Thyroid gland (tissue), 4 donors: ENCODE results near the gene ALDH1A1.

Source experiments
- CTCF ChIP-seq, 6 experiments: fragments of 200-600 bp in 3 of 6; fragments of 450-650 bp in 3 of 6; sonication (generic) in 3 of 6; IDR thresholded peaks; one replicate each; pipeline ENCODE4 v1.5.1; 2016 to 2019; ENCODE audit warnings: antibody characterized with exemption in 6 of 6, mild to moderate bottlenecking in 2 of 6, inconsistent platforms in 1 of 6, moderate library complexity in 1 of 6
- POLR2A ChIP-seq, 2 donors: fragments of 450-650 bp; IDR thresholded peaks; one replicate each; pipeline ENCODE4 v1.6.1; 2017; ENCODE audit warnings: antibody characterized with exemption in 2 of 2, mild to moderate bottlenecking in 2 of 2, moderate library complexity in 1 of 2

- TF ChIP-seq CTCF (IDR thresholded peaks at IDR 0.05) = no peak
- no peak for TF ChIP-seq POLR2A (IDR thresholded peaks at IDR 0.05)
Measured at GRCh38 chr9:72907421-72907820, 45.4 kb downstream of the ALDH1A1 start.
